ENCODE measurements around the gene JAZF1.

The JAZF1 gene

GRCh38 chr7:28088901-28089714, 91.5 kb downstream of the JAZF1 start:
- H3K4me3 ChIP-seq (ENCODE audit: low read depth, low read length) = no peak overlapping the region
- DNase-seq (ENCODE audit: low read depth) = no peak
- no peak for TF ChIP-seq CTCF (IDR thresholded peaks at IDR 0.05; ENCODE audit: low read depth, low read length, missing control alignments)

GRCh38 chr7:28088032-28088431, 92.6 kb downstream of the JAZF1 start:
- no peak for DNase-seq (ENCODE audit: low read depth)
- H3K4me3 ChIP-seq (ENCODE audit: low read depth, low read length) = no peak overlapping the region
- TF ChIP-seq CTCF (IDR thresholded peaks at IDR 0.05; ENCODE audit: low read depth, low read length, missing control alignments) = no peak

GRCh38 chr7:28086198-28086597, 94.4 kb downstream of the JAZF1 start:
- no peak overlapping the region for H3K4me3 ChIP-seq (ENCODE audit: low read depth, low read length)
- DNase-seq (ENCODE audit: low read depth) = no peak
- TF ChIP-seq CTCF (IDR thresholded peaks at IDR 0.05; ENCODE audit: low read depth, low read length, missing control alignments) = no peak

- no peak overlapping the region for H3K4me3 ChIP-seq (ENCODE audit: low read depth, low read length)
- no peak for DNase-seq (ENCODE audit: low read depth)
- no peak for TF ChIP-seq CTCF (IDR thresholded peaks at IDR 0.05; ENCODE audit: low read depth, low read length, missing control alignments)
These were observed 96.3 kb downstream of the JAZF1 start for GRCh38 chr7:28083998-28084985.

- no peak for TF ChIP-seq CTCF (IDR thresholded peaks at IDR 0.05; ENCODE audit: low read depth, low read length, missing control alignments)
- no peak overlapping the region for H3K4me3 ChIP-seq (ENCODE audit: low read depth, low read length)
- no peak for DNase-seq (ENCODE audit: low read depth)
These were observed 97.2 kb downstream of the JAZF1 start for GRCh38 chr7:28083164-28083997.

GRCh38 chr7:28082071-28082470, 98.5 kb downstream of the JAZF1 start:
- no peak for DNase-seq (ENCODE audit: low read depth)
- no peak overlapping the region for H3K4me3 ChIP-seq (ENCODE audit: low read depth, low read length)
- no peak for TF ChIP-seq CTCF (IDR thresholded peaks at IDR 0.05; ENCODE audit: low read depth, low read length, missing control alignments)
